Measurements from ENCODE around the gene LMCD1.

The LMCD1 gene

GRCh38 chr3:8509961-8510360 is 8.3 kb downstream of the LMCD1 start:
- peak; percentile 79 for DNase-seq

GRCh38 chr3:8512234-8512633 is 10.6 kb downstream of the LMCD1 start:
- no peak for DNase-seq

- no peak for DNase-seq
These were observed 14.5 kb downstream of the LMCD1 start for GRCh38 chr3:8516047-8516661.

GRCh38 chr3:8516783-8517182 is 15.2 kb downstream of the LMCD1 start:
- DNase-seq: no peak

- peak; percentile 33 for DNase-seq
These were observed 15.9 kb downstream of the LMCD1 start for GRCh38 chr3:8517487-8517886.

- peak; percentile 62 for DNase-seq
These were observed 16.5 kb downstream of the LMCD1 start for GRCh38 chr3:8518138-8518537.

GRCh38 chr3:8519156-8519555 is 17.5 kb downstream of the LMCD1 start:
- DNase-seq: peak; percentile 68

- no peak for DNase-seq
These were observed 18.3 kb downstream of the LMCD1 start for GRCh38 chr3:8519774-8520448.

- no peak for DNase-seq
These were observed 19.3 kb downstream of the LMCD1 start for GRCh38 chr3:8520816-8521403.

GRCh38 chr3:8523041-8523440 is 21.4 kb downstream of the LMCD1 start:
- no peak for DNase-seq

GRCh38 chr3:8524249-8524648 is 22.6 kb downstream of the LMCD1 start:
- no peak for DNase-seq

- no peak for DNase-seq
These were observed 23.2 kb downstream of the LMCD1 start for GRCh38 chr3:8524656-8525399.

GRCh38 chr3:8525893-8526292 is 24.3 kb downstream of the LMCD1 start:
- DNase-seq: no peak

- no peak for DNase-seq
These were observed 27.6 kb downstream of the LMCD1 start for GRCh38 chr3:8529181-8529637.

GRCh38 chr3:8529738-8530525 is 28.3 kb downstream of the LMCD1 start:
- peak; percentile 22 for DNase-seq

- no peak for DNase-seq
These were observed 29.0 kb downstream of the LMCD1 start for GRCh38 chr3:8530581-8530980.

GRCh38 chr3:8532251-8532871 is 30.7 kb downstream of the LMCD1 start:
- peak; percentile 9 for DNase-seq

- DNase-seq: peak; percentile 33
These were observed 34.8 kb downstream of the LMCD1 start for GRCh38 chr3:8536096-8537056.

GRCh38 chr3:8537440-8537839 is 35.8 kb downstream of the LMCD1 start:
- DNase-seq: no peak

GRCh38 chr3:8538223-8538622 is 36.6 kb downstream of the LMCD1 start:
- DNase-seq: no peak

GRCh38 chr3:8538913-8539312 is 37.3 kb downstream of the LMCD1 start:
- peak; percentile 28 for DNase-seq

Data from NCI-H226 (cell line).